GM19463 (cell line): ENCODE results near the gene MAPK11.

ENCODE experiments used
- ATAC-seq: cut with Tn5 transposase; IDR thresholded peaks from one replicate; pipeline ENCODE4 v1.9.1; 2021; ENCODE audit warnings: mild to moderate bottlenecking, moderate library complexity; ENCODE audit not compliant: unreplicated experiment

Gene MAPK11

GRCh38 chr22:50308597-50308935 lies 38.4 kb upstream of the MAPK11 start:
- ATAC-seq, result no peak

GRCh38 chr22:50307890-50308596 lies 37.9 kb upstream of the MAPK11 start:
- no peak for ATAC-seq

GRCh38 chr22:50306753-50307749 lies 36.9 kb upstream of the MAPK11 start, which contains the start of gene PLXNB2:
Gene PLXNB2 (minus strand): TSS chr22:50307646. CDS start chr22:50290584, 17,062 bp downstream.
- peak; percentile 39 for ATAC-seq

- peak; percentile 30 for ATAC-seq
Observed at GRCh38 chr22:50305923-50306566, 35.9 kb upstream of the MAPK11 start.

GRCh38 chr22:50305393-50305922 lies 35.3 kb upstream of the MAPK11 start:
- ATAC-seq, result no peak

GRCh38 chr22:50304528-50305392 lies 34.6 kb upstream of the MAPK11 start:
- ATAC-seq, result no peak

- no peak for ATAC-seq
Observed at GRCh38 chr22:50303848-50304527, 33.8 kb upstream of the MAPK11 start.

GRCh38 chr22:50303515-50303847 lies 33.3 kb upstream of the MAPK11 start:
- ATAC-seq, result no peak

GRCh38 chr22:50302564-50302963 lies 32.4 kb upstream of the MAPK11 start:
- ATAC-seq, result no peak

GRCh38 chr22:50302041-50302541 lies 31.9 kb upstream of the MAPK11 start:
- ATAC-seq, result no peak

GRCh38 chr22:50301581-50301991 lies 31.4 kb upstream of the MAPK11 start:
- no peak for ATAC-seq

- ATAC-seq, result no peak
Observed at GRCh38 chr22:50300620-50301257, 30.6 kb upstream of the MAPK11 start.

GRCh38 chr22:50299785-50300619 lies 29.8 kb upstream of the MAPK11 start:
- ATAC-seq, result no peak

GRCh38 chr22:50298937-50299784 lies 29.0 kb upstream of the MAPK11 start:
- ATAC-seq, result no peak

GRCh38 chr22:50298266-50298637 lies 28.1 kb upstream of the MAPK11 start:
- no peak for ATAC-seq

GRCh38 chr22:50297510-50298265 lies 27.5 kb upstream of the MAPK11 start:
- ATAC-seq, result no peak
